Effector memory CD4-positive, alpha-beta T cell (primary cell): Measurements from ENCODE around the gene C9orf50.
"Not testable (repeated sequence)": the region's sequence is repeated elsewhere in the genome, so short reads cannot be mapped to it uniquely, and the experiment has no call there.

Source experiments
- DNase-seq, 3 donors: peaks; one replicate each; pipeline ENCODE4 v3.0.0-alpha.2; 2020
- H3K27ac ChIP-seq: 2 replicates; pipeline ENCODE4 v1.7.0; 2013; ENCODE audit warnings: mild to moderate bottlenecking, low read length, moderate library complexity; ENCODE audit not compliant: insufficient read depth, poor library complexity, severe bottlenecking
- H3K27me3 ChIP-seq: replicated peaks from 2 replicates; pipeline ENCODE4 v1.7.0; 2013; ENCODE audit warnings: mild to moderate bottlenecking, low read length; ENCODE audit not compliant: insufficient read depth, control insufficient read depth, poor library complexity, severe bottlenecking
- H3K36me3 ChIP-seq: 2 replicates; pipeline ENCODE4 v1.7.0; 2013; ENCODE audit warnings: mild to moderate bottlenecking, low read length, moderate library complexity; ENCODE audit not compliant: control insufficient read depth, insufficient read depth
- H3K4me1 ChIP-seq: 2 replicates; pipeline ENCODE4 v1.7.0; 2013; ENCODE audit warnings: low read length, mild to moderate bottlenecking; ENCODE audit not compliant: control insufficient read depth, insufficient read depth, poor library complexity, severe bottlenecking
- H3K4me3 ChIP-seq: 2 replicates; pipeline ENCODE4 v1.7.0; 2013; ENCODE audit warnings: low read length, low read depth, mild to moderate bottlenecking; ENCODE audit not compliant: insufficient read depth, poor library complexity, severe bottlenecking
- H3K9me3 ChIP-seq: 2 replicates; pipeline ENCODE4 v1.7.0; 2013; ENCODE audit warnings: mild to moderate bottlenecking, low read length, moderate library complexity; ENCODE audit not compliant: control insufficient read depth

C9orf50 gene

GRCh38 chr9:129662239-129662638 is 41.3 kb upstream of the C9orf50 start:
- not testable (repeated sequence) for DNase-seq, H3K36me3 ChIP-seq, H3K27me3 ChIP-seq, H3K4me1 ChIP-seq, H3K27ac ChIP-seq, H3K9me3 ChIP-seq, H3K4me3 ChIP-seq

- no peak for DNase-seq
- no peaks in the 10 kb centered on the region for H3K4me1 ChIP-seq
These were observed 40.1 kb upstream of the C9orf50 start for GRCh38 chr9:129661029-129661428.

GRCh38 chr9:129656795-129657390 is 36.0 kb upstream of the C9orf50 start:
- no peaks in the 10 kb centered on the region for H3K36me3 ChIP-seq
- no peaks in the 10 kb centered on the region for H3K27me3 ChIP-seq
- no peaks in the 10 kb centered on the region for H3K4me1 ChIP-seq
- H3K27ac ChIP-seq: no peak overlapping the region
- no peak overlapping the region for H3K4me3 ChIP-seq
- no peak for DNase-seq
- no peaks in the 10 kb centered on the region for H3K9me3 ChIP-seq

More at GRCh38 chr9:129661029-129661428, 40.1 kb upstream of the C9orf50 start:
- Histone ChIP-seq H3K4me3 (no peak overlapping the region), H3K27ac (no peak overlapping the region), H3K9me3 (no peaks in the 10 kb centered on the region), H3K36me3 (no peaks in the 10 kb centered on the region), H3K27me3 (no peaks in the 10 kb centered on the region)

GRCh38 chr9:129655696-129656095 is 34.8 kb upstream of the C9orf50 start:
- no peaks in the 10 kb centered on the region for H3K4me1 ChIP-seq
- DNase-seq: no peak

GRCh38 chr9:129655154-129655553 is 34.3 kb upstream of the C9orf50 start:
- H3K36me3 ChIP-seq: no peaks in the 10 kb centered on the region
- H3K4me3 ChIP-seq: no peak overlapping the region
- no peaks in the 10 kb centered on the region for H3K9me3 ChIP-seq
- no peak for DNase-seq
- H3K4me1 ChIP-seq: no peaks in the 10 kb centered on the region
- no peak overlapping the region for H3K27ac ChIP-seq
- no peaks in the 10 kb centered on the region for H3K27me3 ChIP-seq

More at GRCh38 chr9:129655696-129656095, 34.8 kb upstream of the C9orf50 start:
- H3K9me3 ChIP-seq: no peaks in the 10 kb centered on the region
- H3K27me3 ChIP-seq: no peaks in the 10 kb centered on the region
- no peak overlapping the region for H3K4me3 ChIP-seq
- H3K27ac ChIP-seq: no peak overlapping the region
- no peaks in the 10 kb centered on the region for H3K36me3 ChIP-seq

- no peak overlapping the region for H3K4me3 ChIP-seq
- no peaks in the 10 kb centered on the region for H3K9me3 ChIP-seq
- H3K27me3 ChIP-seq: no peaks in the 10 kb centered on the region
- no peak for DNase-seq
- H3K27ac ChIP-seq: no peak overlapping the region
- H3K4me1 ChIP-seq: no peaks in the 10 kb centered on the region
- no peaks in the 10 kb centered on the region for H3K36me3 ChIP-seq
These were observed 33.7 kb upstream of the C9orf50 start for GRCh38 chr9:129654554-129655040.

GRCh38 chr9:129653823-129654553 is 33.1 kb upstream of the C9orf50 start:
- Histone ChIP-seq H3K4me3 (no peak overlapping the region), H3K27ac (no peak overlapping the region), H3K36me3 (no peaks in the 10 kb centered on the region), H3K4me1 (no peaks in the 10 kb centered on the region), H3K9me3 (no peaks in the 10 kb centered on the region), H3K27me3 (no peaks in the 10 kb centered on the region)
- no peak for DNase-seq

- Histone ChIP-seq H3K4me3 (no peak overlapping the region), H3K27me3 (no peaks in the 10 kb centered on the region), H3K4me1 (no peaks in the 10 kb centered on the region), H3K9me3 (no peaks in the 10 kb centered on the region), H3K36me3 (no peaks in the 10 kb centered on the region), H3K27ac (no peak overlapping the region)
- DNase-seq: no peak
These were observed 29.9 kb upstream of the C9orf50 start for GRCh38 chr9:129650680-129651235.

- Histone ChIP-seq H3K9me3 (no peaks in the 10 kb centered on the region), H3K27me3 (no peaks in the 10 kb centered on the region), H3K4me1 (no peaks in the 10 kb centered on the region), H3K4me3 (no peak overlapping the region), H3K36me3 (no peaks in the 10 kb centered on the region), H3K27ac (no peak overlapping the region)
- DNase-seq: no peak
These were observed 29.1 kb upstream of the C9orf50 start for GRCh38 chr9:129649726-129650679.
